GM18951 (cell line): ENCODE results near the gene MAPKAP1.
"Not testable (repeated sequence)": the region's sequence is repeated elsewhere in the genome, so short reads cannot be mapped to it uniquely, and the experiment has no call there.

ENCODE experiments used
- POLR2A ChIP-seq: IDR thresholded peaks from 4 replicates; pipeline ENCODE4 v1.6.1; 2011; ENCODE audit warnings: mild to moderate bottlenecking; ENCODE audit not compliant: insufficient read length, insufficient read depth; ENCODE audit errors: extremely low read depth
- in situ Hi-C: fragments of 300-500 bp; cut with MboI; formaldehyde crosslinking; loops from one replicate; pipeline ENCODE4 v1.12.0; 2022; ENCODE audit warnings: low sequenced_read_pairs, mixed read lengths, inconsistent platforms; ENCODE audit not compliant: unreplicated experiment

MAPKAP1 gene

GRCh38 chr9:125701351-125701750, 5.7 kb downstream of the MAPKAP1 start:
- no peak for TF ChIP-seq POLR2A
- in situ Hi-C loops: no loop called here

DNA sequence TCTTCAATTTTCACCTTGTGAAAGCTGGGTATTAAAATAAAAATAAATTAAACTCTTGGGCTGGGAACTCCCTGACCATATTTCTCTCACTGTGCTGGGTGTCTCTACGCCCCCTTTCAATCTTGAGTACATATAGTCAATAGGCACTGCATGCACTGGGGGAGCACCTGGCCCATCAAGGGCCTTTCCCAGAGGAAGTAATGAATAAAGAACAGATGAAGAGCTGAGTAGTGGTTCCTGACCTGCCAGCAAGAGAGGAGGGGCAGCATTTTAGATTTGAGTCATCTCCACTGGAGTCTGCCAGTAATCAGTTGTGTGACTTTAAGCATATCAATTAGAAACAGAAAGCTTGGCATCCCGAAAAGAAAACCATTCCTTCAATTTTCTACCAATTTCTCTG, 6.2 kb downstream of the MAPKAP1 start:
- no peak for TF ChIP-seq POLR2A
- in situ Hi-C loops: no loop called here

GRCh38 chr9:125699870-125700269, 7.1 kb downstream of the MAPKAP1 start:
- in situ Hi-C loops: no loop called here
- TF ChIP-seq POLR2A: no peak

- no peak for TF ChIP-seq POLR2A
- in situ Hi-C loops: no loop called here
Observed at GRCh38 chr9:125696106-125696647, 10.8 kb downstream of the MAPKAP1 start.

DNA sequence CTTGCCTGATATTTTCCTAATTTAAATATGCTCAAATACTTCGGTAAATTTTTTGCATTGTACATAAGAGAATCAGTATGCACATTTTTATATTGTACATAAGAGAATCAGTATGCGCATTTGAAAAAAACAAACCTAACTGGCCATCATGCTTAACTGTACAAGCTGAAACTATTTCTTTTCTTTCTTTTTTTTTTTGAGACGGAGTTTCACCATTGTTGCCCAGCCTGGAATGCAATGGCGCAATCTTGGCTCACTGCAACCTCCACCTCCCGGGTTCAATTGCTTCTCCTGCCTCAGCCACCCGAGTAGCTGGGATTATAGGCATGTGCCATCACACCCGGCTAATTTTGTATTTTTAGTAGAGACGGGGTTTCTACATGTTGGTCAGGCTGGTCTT, 11.5 kb downstream of the MAPKAP1 start:
- in situ Hi-C loops: not testable (repeated sequence)

- in situ Hi-C loops: no loop called here
- TF ChIP-seq POLR2A: no peak
Observed at GRCh38 chr9:125694478-125694877, 12.5 kb downstream of the MAPKAP1 start.

- in situ Hi-C loops: not testable (repeated sequence)
Observed at GRCh38 chr9:125693492-125693891, 13.5 kb downstream of the MAPKAP1 start.

DNA sequence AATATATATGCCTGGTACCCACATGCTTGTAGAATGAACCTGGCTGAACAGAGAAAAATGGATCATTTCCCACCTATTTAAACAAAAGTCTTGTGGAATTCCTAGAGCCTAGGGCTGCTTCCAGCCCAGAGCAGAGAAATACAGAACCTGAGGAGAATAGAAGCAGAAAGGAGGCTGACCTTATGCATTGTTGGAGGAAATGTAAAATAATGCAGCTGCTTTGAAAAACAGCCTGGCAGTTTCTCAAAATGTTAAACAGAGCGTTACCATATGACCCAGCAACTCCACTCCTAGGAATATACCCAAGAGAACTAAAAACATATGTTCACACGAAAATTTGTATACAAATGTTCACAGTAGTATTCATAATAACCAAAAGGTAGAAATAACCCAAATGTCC, 15.1 kb downstream of the MAPKAP1 start:
- in situ Hi-C loops: no loop called here
- no peak for TF ChIP-seq POLR2A

DNA sequence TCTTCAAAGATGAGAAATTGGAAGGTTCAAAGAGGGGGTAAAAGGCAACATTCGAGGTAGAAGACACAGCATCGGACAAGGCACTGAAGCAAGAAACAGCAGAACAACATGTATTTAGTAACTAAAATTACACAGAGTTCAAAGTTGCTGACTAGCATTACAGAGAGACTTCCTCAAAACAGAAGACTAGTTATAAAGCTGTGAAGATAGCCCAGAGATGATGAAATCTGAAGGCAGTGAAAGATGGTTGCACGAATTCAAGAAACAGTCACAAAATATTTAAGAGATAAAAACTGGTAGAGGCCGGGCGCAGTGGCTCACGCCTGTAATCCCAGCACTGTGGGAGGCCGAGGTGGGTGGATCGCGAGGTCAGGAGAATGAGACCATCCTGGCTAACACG, 16.3 kb downstream of the MAPKAP1 start:
- TF ChIP-seq POLR2A: no peak

GRCh38 chr9:125687163-125687863, 19.7 kb downstream of the MAPKAP1 start:
- no peak for TF ChIP-seq POLR2A
- in situ Hi-C loops: no loop called here

More for the DNA sequence above, 16.3 kb downstream of the MAPKAP1 start:
- in situ Hi-C loops: no loop called here

- in situ Hi-C loops: no loop called here
- TF ChIP-seq POLR2A: no peak
Observed at GRCh38 chr9:125685167-125685566, 21.8 kb downstream of the MAPKAP1 start.

GRCh38 chr9:125683486-125683885, 23.5 kb downstream of the MAPKAP1 start:
- no peak for TF ChIP-seq POLR2A
- in situ Hi-C loops: no loop called here

- no peak for TF ChIP-seq POLR2A
- in situ Hi-C loops: no loop called here
Observed at GRCh38 chr9:125682340-125682739, 24.7 kb downstream of the MAPKAP1 start.

DNA sequence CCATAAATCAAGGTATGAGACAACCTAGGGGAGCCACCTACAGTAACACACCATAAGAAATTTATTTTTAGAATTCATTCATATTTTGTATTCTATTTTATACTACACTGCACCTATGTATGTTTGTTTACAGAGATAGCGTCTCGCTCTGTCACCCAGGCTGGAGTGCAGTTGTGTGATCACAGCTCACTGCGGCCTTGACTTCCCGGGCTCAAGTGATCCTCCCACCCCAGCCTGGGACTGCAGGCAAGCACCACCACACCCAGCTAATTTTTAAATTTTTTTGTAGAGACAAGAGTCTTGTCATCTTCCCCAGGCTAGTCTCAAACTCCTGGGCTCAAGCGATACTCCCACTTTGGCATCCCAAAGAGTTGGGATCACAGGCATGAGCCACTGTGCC, 25.4 kb downstream of the MAPKAP1 start:
- in situ Hi-C loops: no loop called here
- no peak for TF ChIP-seq POLR2A
